ENCODE data around the gene CFAP157. TPM values are rescaled to one million over a fixed set of nuclear protein-coding genes. Genes with fewer than 3 reads are reported as not detected.

CFAP157 gene
- total and polyA plus RNA-seq, 5 experiments from 2014 or later = 0.18 to 0.99 (median 0.32) TPM

DNA sequence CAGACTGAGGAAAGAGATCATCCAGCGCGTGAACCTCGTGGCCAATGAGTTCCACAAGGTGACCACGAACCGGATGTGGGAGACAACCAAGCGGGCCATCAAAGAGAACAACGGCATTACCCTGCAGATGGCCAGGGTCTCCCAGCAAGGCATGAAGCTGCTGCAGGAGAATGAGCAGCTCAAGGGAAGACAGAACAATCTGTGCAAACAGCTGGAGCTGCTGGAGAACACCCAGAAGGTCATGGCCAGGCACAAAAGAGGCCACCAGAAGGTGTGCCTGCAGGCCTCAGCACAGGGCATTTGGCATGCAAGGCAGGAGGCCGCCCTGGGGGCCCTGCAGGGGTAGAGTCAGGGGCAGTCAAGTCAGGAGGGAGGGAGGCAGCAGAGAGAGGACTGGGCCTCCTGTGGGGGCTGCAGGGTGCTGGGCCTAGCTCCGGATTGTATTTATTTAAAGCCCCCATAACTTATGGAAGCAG lies 4.5 kb downstream of the CFAP157 start:
- Mint-ChIP-seq H3K4me3 (peak overlapping the region in 8 of 10 donors; percentile 5 to 85 (median 42)), H3K9me3 (peaks cover 0 to 2% (median 0%) of the 10 kb centered on the region in 9 donors), H3K27ac (peak overlapping the region in 8 of 10 donors; percentile 29 to 81 (median 50)), H3K36me3 (no peaks in the 10 kb centered on the region), H3K27me3 (no peaks in the 10 kb centered on the region), H3K4me1 (peaks cover 19 to 51% (median 40%) of the 10 kb centered on the region in 4 donors)
- DNase-seq (no peak), ATAC-seq (no peak)
- POLR2A ChIA-PET = no interaction called here

DNA sequence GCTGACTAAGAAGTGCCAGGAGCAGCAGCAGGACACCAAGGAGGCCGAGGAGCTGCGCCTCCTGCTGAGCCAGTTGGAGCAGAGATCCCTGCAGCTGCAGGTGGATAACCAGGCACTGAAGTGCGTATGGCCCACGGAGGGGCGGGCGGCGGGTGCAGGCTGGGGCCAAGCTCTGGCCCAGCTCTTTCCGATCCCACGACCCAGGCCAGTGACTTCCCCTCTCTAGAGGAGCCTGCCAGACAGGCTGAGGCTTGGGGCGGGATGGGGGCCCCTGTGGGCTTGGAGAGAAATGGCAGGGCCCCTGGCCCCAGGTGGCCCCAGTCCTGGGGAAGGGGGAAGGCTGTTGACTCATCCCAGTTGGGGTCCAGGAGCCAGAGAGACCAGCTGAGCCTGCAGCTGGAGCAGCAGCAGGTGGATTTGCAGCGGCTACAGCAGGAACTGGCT lies 5.1 kb downstream of the CFAP157 start:
- Mint-ChIP-seq H3K27ac (peak overlapping the region in 1 of 10 donors; percentile 47), H3K4me1 (peaks cover 18 to 53% (median 41%) of the 10 kb centered on the region in 4 donors), H3K27me3 (no peaks in the 10 kb centered on the region), H3K9me3 (peaks cover 0 to 2% (median 0%) of the 10 kb centered on the region in 9 donors), H3K36me3 (no peaks in the 10 kb centered on the region), H3K4me3 (peak overlapping the region in 2 of 10 donors; percentile 30 to 69)
- POLR2A ChIA-PET = interaction anchor here (0.9 to 1.0 kb wide), 2 partner anchors 26 to 67 kb away, joined by 3 read pairs; no protein-coding TSS in a partner anchor
- DNase-seq (no peak), ATAC-seq (no peak)

- Mint-ChIP-seq H3K27ac (peak overlapping the region in 1 of 10 donors; percentile 33), H3K4me3 (peak overlapping the region in 5 of 10 donors; percentile 14 to 69 (median 32)), H3K36me3 (no peaks in the 10 kb centered on the region), H3K4me1 (peaks cover 17 to 49% (median 40%) of the 10 kb centered on the region in 4 donors), H3K9me3 (peaks cover 0 to 2% (median 0%) of the 10 kb centered on the region in 9 donors), H3K27me3 (no peaks in the 10 kb centered on the region)
- POLR2A ChIA-PET = interaction anchor here (0.9 to 1.0 kb wide), 2 partner anchors 27 to 67 kb away, joined by 3 read pairs; no protein-coding TSS in a partner anchor
- ATAC-seq = no peak
- DNase-seq = no peak
These were observed 5.6 kb downstream of the CFAP157 start for GRCh38 chr9:127712371-127712770.

DNA sequence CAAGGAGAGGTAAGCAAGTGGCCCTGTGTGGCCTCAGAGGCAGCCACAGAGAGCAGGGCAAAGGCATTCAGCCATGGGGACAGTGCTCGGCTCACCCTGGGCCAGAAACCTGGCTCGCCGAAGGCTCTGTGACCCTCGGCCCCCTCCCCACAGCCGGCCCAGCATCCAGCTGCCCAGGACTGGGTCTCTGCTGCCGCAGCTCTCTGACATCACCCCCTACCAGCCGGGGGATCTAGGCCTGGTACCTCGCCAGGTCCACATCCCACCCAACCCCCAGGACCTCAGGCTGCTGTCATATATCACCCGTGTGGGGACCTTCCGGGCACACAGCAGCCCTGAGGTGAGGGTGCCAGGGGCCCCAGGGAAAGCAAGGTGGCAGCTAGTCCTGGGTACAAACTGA lies 6.1 kb downstream of the CFAP157 start:
- DNase-seq (no peak), ATAC-seq (no peak)
- H3K4me3 Mint-ChIP-seq = peak overlapping the region in 5 of 10 donors; percentile 14 to 59 (median 32)
- peaks cover 0 to 2% (median 0%) of the 10 kb centered on the region in 9 donors for H3K9me3 Mint-ChIP-seq
- H3K27me3 Mint-ChIP-seq = no peaks in the 10 kb centered on the region
- no peaks in the 10 kb centered on the region for H3K36me3 Mint-ChIP-seq
- POLR2A ChIA-PET = interaction anchor here (0.6 to 0.7 kb wide), 2 partner anchors 147 to 984 kb away, joined by 3 to 4 read pairs; no protein-coding TSS in a partner anchor
- peaks cover 14 to 45% (median 35%) of the 10 kb centered on the region in 4 donors for H3K4me1 Mint-ChIP-seq
- peak overlapping the region in 1 of 10 donors; percentile 33 for H3K27ac Mint-ChIP-seq

DNA sequence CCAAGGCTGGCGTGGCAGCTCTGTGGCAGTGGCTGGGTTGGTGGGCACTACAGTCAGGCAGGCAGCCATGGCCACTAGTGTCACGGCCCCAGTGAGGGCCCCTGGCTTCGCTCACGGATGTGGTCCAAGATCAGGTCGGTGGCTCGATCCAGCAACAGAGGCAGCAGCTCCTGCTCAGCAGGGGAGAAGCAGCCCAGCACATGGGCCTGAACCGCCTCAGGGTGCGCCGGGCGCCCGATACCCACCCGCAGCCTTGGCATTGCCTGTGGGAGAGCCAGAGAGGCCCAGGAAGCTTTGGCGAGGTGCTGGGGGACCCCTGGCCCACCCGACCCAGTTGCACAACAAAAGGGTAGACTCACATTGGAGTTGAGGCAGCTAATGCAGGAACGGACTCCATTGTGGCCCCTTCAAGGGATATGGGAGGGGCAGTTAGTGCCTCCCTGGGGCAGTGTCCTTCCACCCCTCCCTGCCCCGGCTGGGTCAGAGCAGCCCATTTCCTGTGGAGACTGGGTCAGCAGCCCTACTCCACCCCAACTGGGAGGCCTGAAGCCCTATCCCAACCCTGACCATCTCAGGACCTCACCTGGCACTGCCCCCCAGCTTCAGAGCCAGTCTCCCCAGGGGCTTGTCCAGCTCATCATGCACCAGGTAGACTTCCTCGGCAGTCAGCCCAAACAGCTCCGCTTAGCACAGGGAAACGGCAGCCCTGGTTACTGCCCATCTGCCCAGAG lies 7.4 kb downstream of the CFAP157 start:
- H3K4me3 Mint-ChIP-seq = peak overlapping the region; percentile 63 to 90 (median 78)

GRCh38 chr9:127714951-127715469 lies 8.2 kb downstream of the CFAP157 start:
- POLR2A ChIA-PET = interaction anchor here (0.6 to 3.3 kb wide), 9 partner anchors 8 to 183 kb away, joined by 3 to 19 read pairs (median 4); partner anchors contain the start of genes CDK9, CFAP157 and TOR2A
- Mint-ChIP-seq H3K27me3 (no peaks in the 10 kb centered on the region), H3K4me1 (peaks cover 19 to 53% (median 42%) of the 10 kb centered on the region in 4 donors), H3K9me3 (no peaks in the 10 kb centered on the region), H3K36me3 (no peaks in the 10 kb centered on the region), H3K27ac (peak overlapping the region; percentile 95 to 99 (median 98)), H3K4me3 (peak overlapping the region; percentile 90 to 100 (median 99))
- ATAC-seq (peak; percentile 23 to 37), DNase-seq (no peak)

More for the DNA sequence above, 7.4 kb downstream of the CFAP157 start:
- Mint-ChIP-seq H3K4me1 (peaks cover 14 to 47% (median 36%) of the 10 kb centered on the region in 4 donors), H3K9me3 (no peaks in the 10 kb centered on the region), H3K36me3 (no peaks in the 10 kb centered on the region), H3K27me3 (no peaks in the 10 kb centered on the region), H3K27ac (peak overlapping the region in 9 of 10 donors; percentile 13 to 86 (median 52))
- ATAC-seq = no peak
- POLR2A ChIA-PET = interaction anchor here (1.3 to 1.4 kb wide), 2 partner anchors 9 to 202 kb away, joined by 3 to 4 read pairs; no protein-coding TSS in a partner anchor
- DNase-seq = no peak

GRCh38 chr9:127715470-127716337 lies 8.9 kb downstream of the CFAP157 start, which contains the start of the genes PTRH1 and TTC16:
PTRH1 (minus strand) TSS chr9:127715663; CDS start chr9:127715639, 24 bp downstream.
TTC16 (plus strand) TSS chr9:127716079; CDS start chr9:127716146, 67 bp downstream.
- peaks cover 20 to 54% (median 41%) of the 10 kb centered on the region in 4 donors for H3K4me1 Mint-ChIP-seq
- H3K27ac Mint-ChIP-seq = peak within 1 kb of the TSS; percentile 95 to 99 (median 98)
- H3K4me3 Mint-ChIP-seq = peak within 1 kb of the TSS; percentile 90 to 100 (median 99)
- ATAC-seq (peak; percentile 94), DNase-seq (peak; percentile 93 to 98 (median 96))
- H3K9me3 Mint-ChIP-seq = no peaks in the 10 kb centered on the region
- POLR2A ChIA-PET = interaction anchor here (0.5 to 3.3 kb wide), 9 partner anchors 9 to 183 kb away, joined by 3 to 19 read pairs (median 4); partner anchors contain the start of genes CDK9, CFAP157 and TOR2A
- no peaks in the 10 kb centered on the region for H3K27me3 Mint-ChIP-seq
- H3K36me3 Mint-ChIP-seq = no peaks in the 10 kb centered on the region

- Mint-ChIP-seq H3K36me3 (no peaks in the 10 kb centered on the region), H3K27me3 (no peaks in the 10 kb centered on the region), H3K9me3 (no peaks in the 10 kb centered on the region), H3K4me1 (peaks cover 19 to 52% (median 41%) of the 10 kb centered on the region in 4 donors), H3K4me3 (peak overlapping the region; percentile 90 to 100 (median 99)), H3K27ac (peak overlapping the region; percentile 95 to 99 (median 98))
- POLR2A ChIA-PET = interaction anchor here (1.1 to 3.3 kb wide), 5 partner anchors 17 to 182 kb away, joined by 4 to 19 read pairs (median 6); partner anchors contain the start of gene TOR2A
- DNase-seq (no peak), ATAC-seq (no peak)
These were observed 9.6 kb downstream of the CFAP157 start for GRCh38 chr9:127716412-127716811.

GRCh38 chr9:127717766-127718165 lies 11.0 kb downstream of the CFAP157 start:
- Mint-ChIP-seq H3K4me3 (peak overlapping the region in 4 of 10 donors; percentile 22 to 62 (median 40)), H3K27ac (peak overlapping the region in 5 of 10 donors; percentile 24 to 89 (median 63))
- POLR2A ChIA-PET = interaction anchor here (0.6 to 3.3 kb wide), 4 partner anchors 14 to 152 kb away, joined by 3 to 19 read pairs (median 4); partner anchors contain the start of gene TOR2A

DNA sequence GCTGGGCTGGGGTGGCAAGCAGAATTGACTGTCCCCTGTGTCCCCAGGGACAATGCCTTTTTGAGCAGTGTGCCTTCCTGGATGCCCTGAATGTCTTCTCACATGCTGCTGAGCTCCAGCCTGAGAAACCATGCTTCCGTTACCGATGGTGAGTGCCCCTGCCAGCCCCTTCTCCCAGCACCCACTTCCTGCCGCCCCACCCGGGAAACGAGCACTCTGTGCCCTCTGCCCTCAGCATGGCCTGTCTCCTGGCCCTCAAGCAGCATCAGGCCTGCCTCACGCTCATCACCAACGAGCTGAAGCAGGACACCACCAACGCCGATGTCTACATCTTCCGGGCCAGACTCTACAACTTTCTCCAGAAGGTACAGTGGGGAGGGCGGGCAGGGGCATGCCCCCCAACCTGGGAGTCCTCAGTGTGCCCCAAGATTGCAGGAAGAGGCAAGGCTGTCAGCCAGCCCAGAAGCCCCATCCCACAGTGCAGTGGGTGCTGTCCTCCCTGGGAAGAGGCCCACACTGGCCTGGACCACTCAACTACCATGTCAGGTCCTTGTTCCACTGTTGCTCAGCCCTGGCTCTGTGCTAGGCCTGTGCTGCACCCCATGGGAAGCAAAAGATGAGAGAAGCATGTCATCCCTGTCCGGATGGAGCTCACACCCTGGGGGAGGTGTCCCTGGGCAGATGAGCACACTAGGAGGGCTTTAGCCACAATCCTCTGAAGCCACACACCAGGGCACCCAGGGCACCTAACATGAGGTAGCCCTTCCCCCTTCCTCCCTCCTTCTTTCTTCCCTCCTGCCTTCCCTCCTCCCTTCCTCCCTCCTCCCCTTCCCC lies 13.5 kb downstream of the CFAP157 start:
- Mint-ChIP-seq H3K27ac (peak overlapping the region; percentile 71 to 97 (median 94)), H3K9me3 (no peaks in the 10 kb centered on the region), H3K36me3 (no peaks in the 10 kb centered on the region), H3K4me1 (peaks cover 19 to 45% (median 35%) of the 10 kb centered on the region in 4 donors), H3K4me3 (peak overlapping the region; percentile 44 to 90 (median 76)), H3K27me3 (peaks cover 0 to 2% (median 0%) of the 10 kb centered on the region in 5 donors)
- POLR2A ChIA-PET = interaction anchor here (1.1 to 1.6 kb wide), 8 partner anchors 11 to 150 kb away, joined by 3 to 6 read pairs (median 4); partner anchors contain the start of gene TOR2A
- peak; percentile 13 for ATAC-seq
- DNase-seq = peak in 6 of 10 donors; percentile 15 to 54 (median 44)

More at GRCh38 chr9:127717766-127718165, 11.0 kb downstream of the CFAP157 start:
- DNase-seq (no peak), ATAC-seq (no peak)
- H3K36me3 Mint-ChIP-seq = no peaks in the 10 kb centered on the region
- H3K9me3 Mint-ChIP-seq = no peaks in the 10 kb centered on the region
- peaks cover 0 to 2% (median 0%) of the 10 kb centered on the region in 5 donors for H3K27me3 Mint-ChIP-seq
- peaks cover 19 to 51% (median 37%) of the 10 kb centered on the region in 4 donors for H3K4me1 Mint-ChIP-seq

Data from naive thymus-derived CD8-positive, alpha-beta T cell (primary cell).